ENCODE data around the gene KIAA1755.

DNA sequence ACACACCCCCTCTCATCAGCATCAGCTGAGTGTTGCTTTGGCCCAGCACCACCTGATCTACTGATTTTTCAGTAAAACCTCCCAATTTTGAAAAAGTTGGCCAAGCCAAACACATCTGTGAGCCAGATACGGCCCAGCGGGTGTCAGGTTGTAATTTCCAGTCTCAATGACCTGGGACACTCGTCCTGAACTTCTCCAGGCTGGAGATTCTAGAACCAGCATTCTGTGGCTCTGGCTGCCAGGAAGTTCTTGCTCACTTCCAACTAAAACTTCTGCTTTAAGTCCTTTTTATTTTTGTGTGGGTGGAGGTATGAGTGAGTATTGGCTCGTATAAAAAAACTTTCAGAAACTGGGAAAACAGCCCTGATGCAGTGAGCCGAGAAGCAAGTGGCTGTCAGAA is 5.1 kb downstream of the KIAA1755 start:
- TF ChIP-seq, protein P1, sequence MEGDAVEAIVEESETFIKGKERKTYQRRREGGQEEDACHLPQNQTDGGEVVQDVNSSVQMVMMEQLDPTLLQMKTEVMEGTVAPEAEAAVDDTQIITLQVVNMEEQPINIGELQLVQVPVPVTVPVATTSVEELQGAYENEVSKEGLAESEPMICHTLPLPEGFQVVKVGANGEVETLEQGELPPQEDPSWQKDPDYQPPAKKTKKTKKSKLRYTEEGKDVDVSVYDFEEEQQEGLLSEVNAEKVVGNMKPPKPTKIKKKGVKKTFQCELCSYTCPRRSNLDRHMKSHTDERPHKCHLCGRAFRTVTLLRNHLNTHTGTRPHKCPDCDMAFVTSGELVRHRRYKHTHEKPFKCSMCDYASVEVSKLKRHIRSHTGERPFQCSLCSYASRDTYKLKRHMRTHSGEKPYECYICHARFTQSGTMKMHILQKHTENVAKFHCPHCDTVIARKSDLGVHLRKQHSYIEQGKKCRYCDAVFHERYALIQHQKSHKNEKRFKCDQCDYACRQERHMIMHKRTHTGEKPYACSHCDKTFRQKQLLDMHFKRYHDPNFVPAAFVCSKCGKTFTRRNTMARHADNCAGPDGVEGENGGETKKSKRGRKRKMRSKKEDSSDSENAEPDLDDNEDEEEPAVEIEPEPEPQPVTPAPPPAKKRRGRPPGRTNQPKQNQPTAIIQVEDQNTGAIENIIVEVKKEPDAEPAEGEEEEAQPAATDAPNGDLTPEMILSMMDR (IDR thresholded peaks at IDR 0.05) = no peak
- no peak for TF ChIP-seq EP300 (IDR thresholded peaks at IDR 0.05)
